Amygdala (tissue), 56 donors: ENCODE data around the gene KMO.
A peak's percentile ranks its signal among the peaks of the same experiment; 100 is the strongest.

Source experiments
- DNase-seq, 56 donors: peaks; one replicate each; lab custom pipeline; 2025; lab: John Stamatoyannopoulos, UW

The KMO gene

GRCh38 chr1:241532162-241532531 lies at the start of gene KMO:
TSS of gene KMO (plus strand) at chr1:241532378. CDS start at chr1:241532445, 67 bp downstream.
- no peak for DNase-seq

DNA sequence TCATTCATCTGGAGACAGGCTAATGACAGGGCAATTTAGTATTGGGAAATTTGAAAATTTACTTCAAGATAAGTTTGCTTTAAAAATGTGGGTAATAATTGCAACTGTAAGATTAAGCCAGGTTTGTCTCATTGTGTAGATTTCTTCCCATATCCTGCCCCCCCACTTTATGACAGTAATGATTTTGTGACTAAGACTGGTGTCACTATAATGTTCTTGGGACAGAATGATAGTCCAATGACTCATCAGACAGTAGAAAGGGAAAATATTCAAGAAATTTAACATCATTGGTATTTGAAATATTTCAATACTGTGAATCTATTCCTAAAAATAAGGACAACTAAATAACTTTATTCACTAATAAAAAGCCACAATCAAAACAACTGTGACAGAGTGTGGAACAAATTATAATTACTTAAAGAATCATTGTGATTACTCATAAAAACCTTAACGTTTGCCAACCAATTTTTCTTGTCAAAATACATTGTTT lies 49.4 kb upstream of the KMO start:
- DNase-seq = no peak

GRCh38 chr1:241485145-241485544 lies 47.0 kb upstream of the KMO start:
- no peak for DNase-seq

DNA sequence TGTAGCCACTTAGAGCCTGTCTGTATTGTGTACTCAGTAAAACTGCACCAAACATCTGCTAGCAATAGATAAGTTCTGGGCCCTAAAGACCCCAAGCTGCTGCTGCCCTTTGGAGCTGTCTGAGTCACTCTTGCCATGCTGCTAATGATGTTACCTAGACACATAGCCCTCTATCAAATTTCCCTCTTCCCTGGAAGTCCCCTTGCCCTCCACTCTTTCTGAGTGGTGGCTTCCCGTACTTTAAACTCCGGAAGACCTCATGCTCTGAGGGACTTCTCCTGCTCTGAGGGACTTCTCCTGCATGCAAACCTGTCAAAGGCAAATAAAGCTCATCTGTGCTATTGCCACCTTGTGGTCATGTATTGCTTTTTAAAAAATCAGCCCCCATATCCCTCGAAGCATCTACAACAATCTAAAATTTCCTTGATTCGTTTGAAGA lies 46.6 kb upstream of the KMO start:
- DNase-seq = no peak

- DNase-seq = no peak
Observed at GRCh38 chr1:241488739-241489138, 43.4 kb upstream of the KMO start.

DNA sequence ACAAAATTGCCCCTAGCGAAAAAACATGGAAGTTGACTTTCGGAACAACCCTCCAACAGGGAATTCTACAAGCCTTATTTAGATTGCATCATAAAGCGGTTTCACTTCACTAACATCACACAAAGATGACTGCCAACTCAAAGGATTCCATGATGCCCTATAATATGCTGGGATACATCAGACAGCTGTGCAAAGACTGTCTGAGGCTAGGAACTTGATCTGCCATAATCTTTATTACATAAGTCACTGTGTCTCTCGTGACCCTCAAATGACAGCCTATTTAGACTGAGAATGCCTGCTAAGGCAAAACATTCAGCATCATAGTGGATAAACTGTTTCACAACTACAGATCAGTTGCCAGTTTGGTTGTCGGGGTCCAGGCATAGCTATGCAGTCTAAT lies 36.4 kb upstream of the KMO start:
- DNase-seq = no peak

GRCh38 chr1:241499910-241500309 lies 32.3 kb upstream of the KMO start:
- DNase-seq = peak in 2 of 56 donors; percentile 6 to 16

DNA sequence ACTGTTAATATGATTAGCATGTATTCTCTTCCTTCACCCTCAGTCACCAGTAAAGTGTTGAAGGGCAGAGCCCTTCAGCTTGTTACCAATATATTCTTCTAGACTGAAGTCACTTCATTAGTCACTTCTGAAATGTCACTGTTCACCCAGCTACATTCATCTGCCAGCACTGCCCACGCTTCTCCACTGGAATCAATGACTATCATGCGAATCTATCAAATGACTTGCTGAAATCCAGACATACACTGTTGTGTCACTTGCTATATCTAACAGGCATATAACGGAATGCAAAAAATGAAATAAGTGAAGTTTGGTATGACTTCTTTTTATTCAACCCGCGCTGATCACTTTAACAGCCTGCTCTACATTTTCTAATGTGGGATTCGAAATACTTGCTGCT lies 28.7 kb upstream of the KMO start:
- peak in 1 of 56 donors; percentile 3 for DNase-seq

GRCh38 chr1:241507189-241507863 lies 24.9 kb upstream of the KMO start:
- no peak for DNase-seq

DNA sequence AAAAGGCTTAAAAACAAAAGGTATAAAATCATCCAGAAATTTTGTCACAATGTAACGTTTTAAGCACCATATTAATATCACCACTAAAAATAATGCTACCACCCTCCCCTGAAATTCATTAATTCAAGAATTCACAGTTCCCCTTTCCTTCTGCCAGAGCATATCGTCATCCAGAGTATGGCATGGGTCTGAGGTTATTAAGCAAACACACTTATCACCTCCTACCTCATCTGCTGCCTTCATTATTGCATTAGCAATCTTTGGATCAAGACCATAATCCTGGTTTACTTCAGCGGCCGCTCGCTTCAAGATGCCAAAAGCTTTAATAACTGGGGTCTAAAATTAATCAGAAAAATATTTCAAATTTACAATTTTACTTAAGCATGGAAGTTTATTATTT lies 18.8 kb upstream of the KMO start:
- DNase-seq = no peak

DNA sequence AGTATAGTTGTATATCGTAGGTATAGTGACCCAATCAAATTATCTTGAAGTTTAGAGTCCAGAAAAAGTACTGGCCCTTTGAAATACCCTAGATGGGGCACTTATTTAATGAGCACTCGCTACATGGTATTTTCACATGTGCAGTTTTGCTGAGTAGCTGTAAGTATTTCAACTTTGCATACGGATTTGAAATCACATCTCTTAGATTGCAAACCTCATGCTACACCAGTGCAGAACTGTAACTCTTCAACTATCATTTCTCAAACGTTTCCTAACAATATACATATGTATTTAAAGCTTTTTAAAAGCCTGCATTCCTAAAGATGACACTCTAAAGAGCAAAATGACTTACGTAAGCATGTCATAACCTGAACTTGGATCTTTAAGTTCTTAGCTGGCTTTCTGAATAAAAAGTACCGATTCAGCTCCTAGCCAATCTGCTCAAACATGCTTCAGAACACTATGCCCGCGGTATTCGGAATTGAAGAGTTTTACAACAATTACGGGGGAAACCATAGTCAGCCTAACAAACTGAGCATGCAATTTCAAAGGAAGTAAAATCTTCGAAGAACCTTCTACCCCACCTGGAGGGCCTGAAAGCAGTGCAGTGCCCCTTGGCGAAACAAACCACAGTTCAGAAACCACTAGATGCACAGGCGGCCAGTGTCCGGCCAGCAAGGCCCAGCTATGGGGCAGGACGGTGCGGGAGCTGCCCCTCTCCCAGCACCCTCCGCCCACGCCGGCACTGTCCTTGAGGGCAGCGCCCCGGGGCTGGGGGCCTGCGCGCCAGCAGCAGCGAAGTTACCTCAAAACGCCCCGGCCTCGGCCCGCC lies 13.5 kb upstream of the KMO start:
- DNase-seq = peak in 13 of 56 donors; percentile 6 to 59 (median 32)

DNA sequence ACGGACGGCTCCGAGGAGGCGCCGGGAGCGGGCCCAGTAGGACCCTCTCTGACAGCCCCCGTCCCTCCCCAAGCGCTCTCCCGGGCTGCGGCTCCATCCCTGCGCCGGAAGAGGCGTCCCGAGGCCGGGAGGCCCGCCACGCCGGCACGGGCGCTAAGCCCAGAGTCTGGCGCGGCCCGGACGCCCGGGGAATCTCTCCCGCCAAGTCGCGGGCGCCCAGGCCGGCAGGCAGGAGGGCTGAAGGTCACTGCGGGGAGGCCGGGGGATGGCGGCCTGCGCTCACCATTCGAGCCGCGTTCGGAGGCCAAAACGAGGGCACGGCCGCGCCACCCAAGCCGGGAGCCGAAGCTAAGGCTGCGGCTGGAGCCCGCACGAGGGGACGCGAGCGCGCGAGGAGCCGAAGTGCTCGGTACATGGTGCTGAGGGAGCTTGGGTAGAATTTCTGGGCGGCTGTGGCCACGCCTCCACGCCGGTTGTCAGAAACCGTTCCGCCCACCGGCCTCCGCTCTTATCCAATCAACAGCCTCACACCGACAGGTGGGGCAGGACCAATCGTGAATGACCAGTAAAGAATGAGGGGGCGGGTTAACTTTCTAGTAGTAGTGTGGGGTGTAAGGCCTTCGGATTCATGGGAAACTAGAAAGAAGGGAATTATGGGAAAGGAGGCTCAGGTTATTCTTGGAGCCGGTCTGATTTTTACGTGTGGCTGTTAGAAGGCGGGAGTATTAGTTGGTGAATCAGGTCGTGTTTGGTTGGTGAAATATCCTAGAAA lies 12.7 kb upstream of the KMO start, which contains the start of gene FH:
Gene FH, minus strand, starts transcription at position 448 of the 772 bp plus-strand sequence. Its CDS starts 33 bp downstream, at position 415.
- DNase-seq = peak; percentile 54 to 99 (median 95)

DNA sequence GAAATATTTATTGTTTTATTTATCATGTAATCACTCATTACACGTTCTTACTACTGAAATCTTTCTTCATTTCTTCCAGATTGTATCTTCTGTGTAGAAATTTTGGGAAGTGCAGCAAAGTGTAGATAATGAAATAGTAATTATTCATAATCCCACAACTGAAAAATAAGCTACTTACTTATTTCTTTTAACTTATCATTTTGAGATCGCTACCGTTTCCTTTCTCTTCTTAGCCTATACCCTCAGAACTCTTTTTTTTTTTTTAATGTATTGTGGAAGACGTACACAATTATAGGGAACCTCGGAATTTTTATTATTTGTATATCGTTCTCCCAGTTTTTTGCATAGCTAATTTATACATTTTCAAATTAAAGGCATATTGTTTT lies 12.1 kb upstream of the KMO start:
- DNase-seq = no peak

GRCh38 chr1:241521718-241522117 lies 10.5 kb upstream of the KMO start:
- DNase-seq = no peak

GRCh38 chr1:241525026-241525425 lies 7.2 kb upstream of the KMO start:
- DNase-seq = no peak

DNA sequence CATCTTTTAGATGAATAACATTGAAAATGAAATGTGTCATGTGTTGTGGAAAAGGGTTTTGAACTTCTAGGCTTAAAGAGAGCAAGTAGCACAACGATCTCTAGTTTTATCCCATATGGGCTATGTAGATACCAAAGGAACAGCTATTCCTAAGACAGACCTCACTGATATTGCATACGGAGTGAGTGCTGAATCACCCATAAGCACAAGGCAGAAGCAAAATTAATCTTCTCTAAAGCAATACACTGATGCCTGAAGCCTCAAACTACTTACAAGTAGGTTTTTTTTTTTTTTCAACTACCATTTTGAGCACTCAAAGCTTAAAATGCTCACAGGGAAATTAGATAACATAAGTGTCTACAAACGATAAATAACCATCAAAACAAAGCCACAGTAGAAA lies 5.0 kb upstream of the KMO start:
- no peak for DNase-seq

DNA sequence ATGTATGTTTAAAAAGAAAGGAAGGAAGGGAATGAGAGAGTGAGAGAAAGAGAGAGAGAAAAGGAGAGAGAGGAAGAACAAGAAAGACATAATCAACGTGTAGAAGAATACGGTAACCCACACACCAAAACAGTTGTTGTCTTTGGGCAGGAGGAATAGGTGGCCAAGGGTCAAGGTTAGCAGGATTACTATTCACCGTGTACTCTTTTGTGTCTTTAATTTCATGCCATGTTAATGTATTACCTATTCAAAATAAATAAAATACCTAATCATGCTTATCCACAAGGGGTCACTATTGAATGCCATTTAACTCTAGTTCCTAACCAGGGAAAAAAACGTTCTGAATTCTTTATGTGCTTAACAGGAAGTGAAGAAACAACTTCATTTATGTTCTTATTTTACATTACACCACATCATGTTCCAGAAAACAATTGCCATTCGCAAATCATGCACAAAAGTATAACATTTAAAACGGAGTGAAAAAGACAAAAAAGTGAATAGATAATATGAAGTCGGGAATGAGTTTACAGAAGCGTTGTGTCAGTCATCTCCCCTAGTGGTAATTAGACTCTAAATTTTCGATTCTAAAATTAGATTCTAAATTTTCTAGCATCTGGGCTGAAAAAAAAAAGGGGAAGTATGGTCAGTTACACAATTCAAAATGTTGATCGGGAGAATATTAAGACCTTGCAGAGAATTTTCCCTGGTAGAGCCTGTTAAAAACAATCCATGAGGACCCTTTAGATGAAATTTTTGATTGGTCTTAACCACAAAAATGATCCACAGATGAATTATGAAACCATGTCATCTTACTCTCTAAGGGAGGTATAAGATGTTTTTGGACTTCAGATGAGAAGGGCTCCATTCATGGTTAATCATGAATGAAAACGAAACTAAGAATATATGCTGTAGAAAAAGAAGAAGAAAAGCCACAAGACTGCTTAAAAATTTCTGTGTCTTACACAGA lies 700 bp upstream of the KMO start:
- peak in 1 of 56 donors; percentile 13 for DNase-seq

GRCh38 chr1:241532864-241533263 lies 686 bp downstream of the KMO start:
- DNase-seq = no peak

DNA sequence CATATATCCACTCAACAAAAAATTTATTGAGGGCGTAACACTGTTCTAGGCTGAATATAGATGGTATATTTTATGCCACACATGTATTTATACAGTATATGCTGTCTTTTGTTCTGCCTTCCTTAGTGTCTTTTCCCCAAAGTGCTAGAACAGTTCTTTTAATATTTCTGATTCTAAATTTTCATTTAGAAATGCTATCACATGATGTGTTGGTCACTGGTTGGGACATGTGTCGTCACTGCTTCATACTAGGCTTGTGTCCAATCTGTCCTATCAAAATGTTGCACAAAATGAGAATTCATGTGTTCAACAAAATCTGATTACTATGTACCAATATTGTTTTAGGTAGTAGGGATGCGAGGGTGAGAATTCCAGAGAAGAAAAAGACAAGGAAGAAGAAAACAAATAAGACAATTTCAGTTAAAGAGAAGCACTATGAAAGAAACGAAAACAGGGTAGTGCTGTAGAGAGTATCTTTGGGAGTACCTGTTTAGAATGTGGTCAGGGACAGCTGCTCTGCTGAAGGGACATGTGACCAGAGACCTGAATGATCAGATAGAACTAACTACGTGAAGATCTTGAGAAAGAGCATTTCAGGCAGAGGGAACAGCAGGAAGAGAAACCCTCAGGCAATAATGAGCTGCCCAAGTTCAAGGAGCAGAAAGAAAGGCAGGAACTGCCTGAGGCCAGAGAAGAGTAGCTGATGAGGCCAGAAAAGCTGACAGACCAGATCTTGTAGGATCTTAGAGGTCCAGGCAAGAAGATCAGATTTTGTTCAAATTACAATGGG lies 1.3 kb downstream of the KMO start:
- DNase-seq = no peak
